ENCODE results near the gene ATP2B1.
A peak's percentile ranks its signal among the peaks of the same experiment; 100 is the strongest.

Gene ATP2B1

DNA sequence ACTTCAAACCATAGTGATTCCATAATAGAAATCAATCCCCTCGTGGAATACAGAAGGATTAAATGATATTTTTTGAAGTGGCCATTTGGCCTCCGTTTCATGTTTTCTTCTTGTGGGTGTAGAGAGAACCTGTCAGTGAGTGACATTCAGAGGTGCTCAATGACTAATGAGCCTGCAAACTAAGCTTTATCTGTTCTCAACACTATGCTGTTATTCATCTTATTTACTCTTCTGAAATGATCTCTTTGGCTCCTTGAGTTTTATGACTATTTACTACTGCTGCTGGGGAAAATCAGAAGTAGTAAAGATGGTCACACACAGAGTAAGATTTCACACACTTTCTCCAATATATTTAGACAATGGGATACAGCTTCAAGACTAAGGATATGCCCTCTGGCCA lies 30.4 kb downstream of the ATP2B1 start (continued):
- no peak for TF ChIP-seq SCRT1 (tag by site-specific recombination; IDR thresholded peaks at IDR 0.05; ENCODE audit: borderline replicate concordance)
- TF ChIP-seq OSR2 (tag by site-specific recombination; IDR thresholded peaks at IDR 0.05): peak; percentile 98
- no peak for TF ChIP-seq ZNF677 (tag by site-specific recombination; IDR thresholded peaks at IDR 0.05)
- TF ChIP-seq ZNF626 (tag by site-specific recombination; IDR thresholded peaks at IDR 0.05): no peak
- TF ChIP-seq, protein P1, sequence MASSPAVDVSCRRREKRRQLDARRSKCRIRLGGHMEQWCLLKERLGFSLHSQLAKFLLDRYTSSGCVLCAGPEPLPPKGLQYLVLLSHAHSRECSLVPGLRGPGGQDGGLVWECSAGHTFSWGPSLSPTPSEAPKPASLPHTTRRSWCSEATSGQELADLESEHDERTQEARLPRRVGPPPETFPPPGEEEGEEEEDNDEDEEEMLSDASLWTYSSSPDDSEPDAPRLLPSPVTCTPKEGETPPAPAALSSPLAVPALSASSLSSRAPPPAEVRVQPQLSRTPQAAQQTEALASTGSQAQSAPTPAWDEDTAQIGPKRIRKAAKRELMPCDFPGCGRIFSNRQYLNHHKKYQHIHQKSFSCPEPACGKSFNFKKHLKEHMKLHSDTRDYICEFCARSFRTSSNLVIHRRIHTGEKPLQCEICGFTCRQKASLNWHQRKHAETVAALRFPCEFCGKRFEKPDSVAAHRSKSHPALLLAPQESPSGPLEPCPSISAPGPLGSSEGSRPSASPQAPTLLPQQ (tag by site-specific recombination; IDR thresholded peaks at IDR 0.05): no peak
- TF ChIP-seq KLF7 (tag by site-specific recombination; IDR thresholded peaks at IDR 0.05; ENCODE audit: borderline replicate concordance): no peak
- TF ChIP-seq ZNF146 (tag by site-specific recombination; IDR thresholded peaks at IDR 0.05): no peak
- TF ChIP-seq, protein P2, sequence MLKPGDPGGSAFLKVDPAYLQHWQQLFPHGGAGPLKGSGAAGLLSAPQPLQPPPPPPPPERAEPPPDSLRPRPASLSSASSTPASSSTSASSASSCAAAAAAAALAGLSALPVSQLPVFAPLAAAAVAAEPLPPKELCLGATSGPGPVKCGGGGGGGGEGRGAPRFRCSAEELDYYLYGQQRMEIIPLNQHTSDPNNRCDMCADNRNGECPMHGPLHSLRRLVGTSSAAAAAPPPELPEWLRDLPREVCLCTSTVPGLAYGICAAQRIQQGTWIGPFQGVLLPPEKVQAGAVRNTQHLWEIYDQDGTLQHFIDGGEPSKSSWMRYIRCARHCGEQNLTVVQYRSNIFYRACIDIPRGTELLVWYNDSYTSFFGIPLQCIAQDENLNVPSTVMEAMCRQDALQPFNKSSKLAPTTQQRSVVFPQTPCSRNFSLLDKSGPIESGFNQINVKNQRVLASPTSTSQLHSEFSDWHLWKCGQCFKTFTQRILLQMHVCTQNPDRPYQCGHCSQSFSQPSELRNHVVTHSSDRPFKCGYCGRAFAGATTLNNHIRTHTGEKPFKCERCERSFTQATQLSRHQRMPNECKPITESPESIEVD (tag by site-specific recombination; IDR thresholded peaks at IDR 0.05): peak; percentile 93
- TF ChIP-seq ZNF610 (tag by site-specific recombination; IDR thresholded peaks at IDR 0.05; ENCODE audit: borderline replicate concordance): no peak
- TF ChIP-seq FEZF1 (tag by site-specific recombination; IDR thresholded peaks at IDR 0.05): peak; percentile 54
- TF ChIP-seq HOXA7 (CRISPR knock-in tag; IDR thresholded peaks at IDR 0.05; ENCODE audit: borderline replicate concordance): no peak
- TF ChIP-seq ZNF433 (tag by site-specific recombination; IDR thresholded peaks at IDR 0.05; ENCODE audit: low read depth): no peak
- TF ChIP-seq KLF8 (tag by site-specific recombination; IDR thresholded peaks at IDR 0.05): no peak

DNA sequence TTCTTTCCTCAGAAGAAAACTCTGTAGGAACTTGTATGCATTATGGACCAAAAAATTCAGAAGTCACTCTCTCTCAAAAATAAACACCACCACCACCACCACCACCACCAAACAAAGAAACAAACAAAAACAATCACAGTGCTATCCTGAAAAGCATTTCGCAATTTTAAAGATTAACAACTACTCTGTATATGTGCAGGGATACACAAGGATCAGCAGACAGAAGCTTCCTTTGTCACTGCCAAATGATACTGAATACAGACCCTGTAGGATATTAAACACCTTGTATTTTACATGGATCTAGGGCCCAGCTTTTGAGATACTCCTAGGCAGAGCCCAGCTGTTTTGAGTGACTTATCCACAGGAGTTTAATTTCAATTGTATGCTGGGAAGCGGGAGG lies 31.7 kb downstream of the ATP2B1 start:
- Histone ChIP-seq H3K9me3 (ENCODE audit: control insufficient read depth, insufficient read depth, low read depth, low read length) (no peaks in the 10 kb centered on the region), H3K27ac (ENCODE audit: extremely low read depth, low read depth, low read length) (no peak overlapping the region), H3K4me1 (ENCODE audit: control insufficient read depth, insufficient read depth, low read length) (peaks cover 3% of the 10 kb centered on the region; the same call in 1 of the 2 replicates), H3K36me3 (ENCODE audit: control insufficient read depth in 2 of 2, insufficient read depth in 1 of 2, low read length in 2 of 2) (no peaks in the 10 kb centered on the region), H3K4me3 (ENCODE audit: low read depth, low read length) (no peak overlapping the region)
- TF ChIP-seq GLIS2 (tag by site-specific recombination; IDR thresholded peaks at IDR 0.05) (no peak), ZNF292 (tag by site-specific recombination; IDR thresholded peaks at IDR 0.05; ENCODE audit: borderline replicate concordance, low read depth) (no peak)
- CTCF ChIA-PET: interaction anchor here (0.6 kb wide), 1 partner anchor 1705 kb away, joined by 4 read pairs; no protein-coding TSS in a partner anchor
- POLR2A ChIA-PET: no interaction called here

DNA sequence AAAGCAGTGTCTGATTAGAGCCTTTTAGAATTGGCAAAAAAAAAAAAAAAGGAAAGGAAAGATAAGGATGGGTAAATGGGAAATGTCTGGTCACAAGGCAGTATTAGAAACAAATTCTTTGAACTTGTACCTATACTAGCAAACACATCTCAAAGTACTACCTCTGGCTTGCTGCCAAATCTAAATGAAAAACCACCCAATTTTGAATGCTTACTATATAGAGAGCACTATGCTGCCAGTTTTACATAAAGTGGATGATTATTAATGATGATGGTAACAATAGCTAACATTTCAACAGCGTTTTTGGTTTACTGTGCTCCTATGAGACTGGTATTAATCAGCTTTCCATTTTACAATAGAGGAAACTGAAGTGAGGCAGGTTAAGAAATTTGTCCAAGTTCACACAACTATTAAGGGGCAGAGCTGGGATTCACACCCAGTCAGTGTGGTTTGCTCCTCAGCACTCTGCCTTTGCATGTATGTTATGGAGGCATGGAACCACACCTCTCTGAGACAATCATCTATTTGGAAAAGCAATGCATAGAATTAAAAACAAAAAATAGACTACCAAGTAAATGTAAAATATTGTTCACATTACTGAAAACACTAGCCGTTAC lies 34.2 kb downstream of the ATP2B1 start:
- no peak overlapping the region for H3K4me3 ChIP-seq (ENCODE audit: low read depth, low read length)
- H3K36me3 ChIP-seq (ENCODE audit: control insufficient read depth in 2 of 2, insufficient read depth in 1 of 2, low read length in 2 of 2): no peaks in the 10 kb centered on the region
- H3K27ac ChIP-seq (ENCODE audit: extremely low read depth, low read depth, low read length): no peak overlapping the region
- ChIA-PET POLR2A (interaction anchor here (1.2 kb wide), 1 partner anchor 35 kb away, joined by 4 read pairs; no protein-coding TSS in a partner anchor), CTCF (no interaction called here)
- peaks cover 3% of the 10 kb centered on the region; the same call in 1 of the 2 replicates for H3K4me1 ChIP-seq (ENCODE audit: control insufficient read depth, insufficient read depth, low read length)
- no peaks in the 10 kb centered on the region for H3K9me3 ChIP-seq (ENCODE audit: control insufficient read depth, insufficient read depth, low read depth, low read length)
- TF ChIP-seq ZNF548 (tag by site-specific recombination; IDR thresholded peaks at IDR 0.05) (no peak), ZIC2 (tag by site-specific recombination; IDR thresholded peaks at IDR 0.05) (no peak), GLI4 (tag by site-specific recombination; IDR thresholded peaks at IDR 0.05) (no peak), ZNF248 (tag by site-specific recombination; IDR thresholded peaks at IDR 0.05) (no peak), ZNF404 (tag by site-specific recombination; IDR thresholded peaks at IDR 0.05) (no peak), ZNF175 (tag by site-specific recombination; IDR thresholded peaks at IDR 0.05) (no peak)
- TF ChIP-seq, protein P3, sequence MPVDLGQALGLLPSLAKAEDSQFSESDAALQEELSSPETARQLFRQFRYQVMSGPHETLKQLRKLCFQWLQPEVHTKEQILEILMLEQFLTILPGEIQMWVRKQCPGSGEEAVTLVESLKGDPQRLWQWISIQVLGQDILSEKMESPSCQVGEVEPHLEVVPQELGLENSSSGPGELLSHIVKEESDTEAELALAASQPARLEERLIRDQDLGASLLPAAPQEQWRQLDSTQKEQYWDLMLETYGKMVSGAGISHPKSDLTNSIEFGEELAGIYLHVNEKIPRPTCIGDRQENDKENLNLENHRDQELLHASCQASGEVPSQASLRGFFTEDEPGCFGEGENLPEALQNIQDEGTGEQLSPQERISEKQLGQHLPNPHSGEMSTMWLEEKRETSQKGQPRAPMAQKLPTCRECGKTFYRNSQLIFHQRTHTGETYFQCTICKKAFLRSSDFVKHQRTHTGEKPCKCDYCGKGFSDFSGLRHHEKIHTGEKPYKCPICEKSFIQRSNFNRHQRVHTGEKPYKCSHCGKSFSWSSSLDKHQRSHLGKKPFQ (tag by site-specific recombination; IDR thresholded peaks at IDR 0.05): peak; percentile 93
- TF ChIP-seq, protein P2 (tag by site-specific recombination; IDR thresholded peaks at IDR 0.05): peak; percentile 70
- TF ChIP-seq, protein P4, sequence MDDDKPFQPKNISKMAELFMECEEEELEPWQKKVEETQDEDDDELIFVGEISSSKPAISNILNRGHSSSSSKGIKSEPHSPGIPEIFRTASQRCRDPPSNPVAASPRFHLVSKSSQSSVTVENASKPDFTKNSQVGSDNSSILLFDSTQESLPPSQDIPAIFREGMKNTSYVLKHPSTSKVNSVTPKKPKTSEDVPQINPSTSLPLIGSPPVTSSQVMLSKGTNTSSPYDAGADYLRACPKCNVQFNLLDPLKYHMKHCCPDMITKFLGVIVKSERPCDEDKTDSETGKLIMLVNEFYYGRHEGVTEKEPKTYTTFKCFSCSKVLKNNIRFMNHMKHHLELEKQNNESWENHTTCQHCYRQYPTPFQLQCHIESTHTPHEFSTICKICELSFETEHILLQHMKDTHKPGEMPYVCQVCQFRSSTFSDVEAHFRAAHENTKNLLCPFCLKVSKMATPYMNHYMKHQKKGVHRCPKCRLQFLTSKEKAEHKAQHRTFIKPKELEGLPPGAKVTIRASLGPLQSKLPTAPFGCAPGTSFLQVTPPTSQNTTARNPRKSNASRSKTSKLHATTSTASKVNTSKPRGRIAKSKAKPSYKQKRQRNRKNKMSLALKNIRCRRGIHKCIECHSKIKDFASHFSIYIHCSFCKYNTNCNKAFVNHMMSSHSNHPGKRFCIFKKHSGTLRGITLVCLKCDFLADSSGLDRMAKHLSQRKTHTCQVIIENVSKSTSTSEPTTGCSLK (tag by site-specific recombination; IDR thresholded peaks at IDR 0.05): no peak

Data from HEK293 (cell line).